GM19023 (cell line): Measurements from ENCODE around the gene HTATSF1.

Experiments used
- ATAC-seq: cut with Tn5 transposase; IDR thresholded peaks from one replicate; pipeline ENCODE4 v1.9.1; 2021; ENCODE audit warnings: mild to moderate bottlenecking, moderate library complexity; ENCODE audit not compliant: unreplicated experiment

Gene HTATSF1

GRCh38 chrX:136497556-136498052 lies at the start of gene HTATSF1:
Gene HTATSF1, plus strand, starts transcription at chrX:136497592. Its CDS starts 93 bp downstream, at chrX:136497685.
- ATAC-seq: peak; percentile 5

- ATAC-seq: no peak
These were observed 49.4 kb upstream of the HTATSF1 start for GRCh38 chrX:136447968-136448367.

- ATAC-seq: no peak
These were observed 47.2 kb upstream of the HTATSF1 start for GRCh38 chrX:136450050-136450830.

GRCh38 chrX:136452614-136453013 lies 44.8 kb upstream of the HTATSF1 start:
- ATAC-seq: no peak

- ATAC-seq: no peak
These were observed 44.3 kb upstream of the HTATSF1 start for GRCh38 chrX:136453114-136453513.

- no peak for ATAC-seq
These were observed 43.6 kb upstream of the HTATSF1 start for GRCh38 chrX:136453771-136454170.

- no peak for ATAC-seq
These were observed 41.3 kb upstream of the HTATSF1 start for GRCh38 chrX:136456133-136456532.

- ATAC-seq: no peak
These were observed 40.0 kb upstream of the HTATSF1 start for GRCh38 chrX:136457303-136457917.

- no peak for ATAC-seq
These were observed 32.8 kb upstream of the HTATSF1 start for GRCh38 chrX:136464589-136464988.

- ATAC-seq: no peak
These were observed 30.1 kb upstream of the HTATSF1 start for GRCh38 chrX:136467303-136467702.

GRCh38 chrX:136468391-136469103 lies 28.8 kb upstream of the HTATSF1 start:
- ATAC-seq: no peak

- no peak for ATAC-seq
These were observed 23.7 kb upstream of the HTATSF1 start for GRCh38 chrX:136473663-136474062.

GRCh38 chrX:136475236-136475635 lies 22.2 kb upstream of the HTATSF1 start:
- ATAC-seq: no peak

- ATAC-seq: no peak
These were observed 20.9 kb upstream of the HTATSF1 start for GRCh38 chrX:136476501-136476900.

GRCh38 chrX:136477026-136477425 lies 20.4 kb upstream of the HTATSF1 start:
- ATAC-seq: no peak

GRCh38 chrX:136480383-136480782 lies 17.0 kb upstream of the HTATSF1 start:
- ATAC-seq: no peak

- ATAC-seq: no peak
These were observed 9.7 kb upstream of the HTATSF1 start, which contains the start of gene BRS3 for GRCh38 chrX:136487647-136488046. Gene BRS3, plus strand, starts transcription at chrX:136487947. Its CDS starts 168 bp downstream, at chrX:136488115.

- ATAC-seq: no peak
These were observed 8.7 kb upstream of the HTATSF1 start for GRCh38 chrX:136488706-136489105.

- ATAC-seq: no peak
These were observed 5.6 kb upstream of the HTATSF1 start for GRCh38 chrX:136491832-136492231.

GRCh38 chrX:136493011-136493410 lies 4.4 kb upstream of the HTATSF1 start:
- no peak for ATAC-seq

- ATAC-seq: no peak
These were observed 2.3 kb upstream of the HTATSF1 start for GRCh38 chrX:136495043-136495442.
